Stimulated activated effector memory CD8-positive, alpha-beta T cell treated with anti-CD3 and anti-CD28 coated beads, Interleukin-12 subunit alpha, Interleukin-12 subunit beta, amount 100 ng/mL, for 72 hours (primary cell): ENCODE results near the gene CAPN14.

Source experiments
- ATAC-seq: fragments of 150-1000 bp; cut with Tn5 transposase; 2 replicates; pipeline ENCODE4 v1.10.0; 2021
- DNase-seq, 2 donors: peaks; one replicate each; pipeline ENCODE4 v3.0.0; 2021 to 2022; ENCODE audit warnings: low spot score in 2 of 2
- H3K27ac Mint-ChIP-seq: one replicate; pipeline ENCODE4 v1.8.0; 2022; ENCODE audit warnings: mild to moderate bottlenecking, mixed read lengths
- H3K36me3 Mint-ChIP-seq: one replicate; pipeline ENCODE4 v1.8.0; 2022; ENCODE audit warnings: mild to moderate bottlenecking, mixed read lengths
- H3K4me1 Mint-ChIP-seq: one replicate; pipeline ENCODE4 v1.8.0; 2022; ENCODE audit warnings: mixed read lengths
- H3K4me3 Mint-ChIP-seq: one replicate; pipeline ENCODE4 v1.8.0; 2022; ENCODE audit warnings: mild to moderate bottlenecking, mixed read lengths
- H3K9me3 Mint-ChIP-seq: one replicate; pipeline ENCODE4 v1.8.0; 2022; ENCODE audit warnings: mixed read lengths

Gene CAPN14

GRCh38 chr2:31166925-31167324 is 50.4 kb downstream of the CAPN14 start:
- DNase-seq: no peak
- H3K4me3 Mint-ChIP-seq: no peak overlapping the region
- no peaks in the 10 kb centered on the region for H3K36me3 Mint-ChIP-seq
- no peak overlapping the region for H3K27ac Mint-ChIP-seq
- no peaks in the 10 kb centered on the region for H3K4me1 Mint-ChIP-seq
- ATAC-seq: peak; percentile 50
- no peaks in the 10 kb centered on the region for H3K9me3 Mint-ChIP-seq

GRCh38 chr2:31163011-31163539 is 54.2 kb downstream of the CAPN14 start:
- Mint-ChIP-seq H3K4me3 (no peak overlapping the region), H3K27ac (no peak overlapping the region), H3K9me3 (no peaks in the 10 kb centered on the region)

GRCh38 chr2:31161637-31162036 is 55.7 kb downstream of the CAPN14 start:
- no peak for DNase-seq
- Mint-ChIP-seq H3K4me1 (no peaks in the 10 kb centered on the region), H3K36me3 (no peaks in the 10 kb centered on the region), H3K4me3 (no peak overlapping the region), H3K27ac (no peak overlapping the region), H3K9me3 (no peaks in the 10 kb centered on the region)
- ATAC-seq: no peak

More at GRCh38 chr2:31163011-31163539, 54.2 kb downstream of the CAPN14 start:
- DNase-seq (no peak), ATAC-seq (no peak)
- Mint-ChIP-seq H3K36me3 (no peaks in the 10 kb centered on the region), H3K4me1 (no peaks in the 10 kb centered on the region)

- DNase-seq: no peak
- Mint-ChIP-seq H3K4me1 (no peaks in the 10 kb centered on the region), H3K27ac (no peak overlapping the region), H3K9me3 (no peaks in the 10 kb centered on the region), H3K4me3 (no peak overlapping the region), H3K36me3 (no peaks in the 10 kb centered on the region)
- no peak for ATAC-seq
Observed at GRCh38 chr2:31151501-31151900, 65.8 kb downstream of the CAPN14 start.

- Mint-ChIP-seq H3K36me3 (no peaks in the 10 kb centered on the region), H3K4me3 (no peak overlapping the region), H3K4me1 (no peaks in the 10 kb centered on the region), H3K27ac (no peak overlapping the region), H3K9me3 (no peaks in the 10 kb centered on the region)
- no peak for ATAC-seq
- DNase-seq: no peak
Observed at GRCh38 chr2:31150120-31150670, 67.1 kb downstream of the CAPN14 start.

- H3K4me3 Mint-ChIP-seq: no peak overlapping the region
- no peak for DNase-seq
- no peak for ATAC-seq
- H3K4me1 Mint-ChIP-seq: no peaks in the 10 kb centered on the region
- H3K9me3 Mint-ChIP-seq: no peaks in the 10 kb centered on the region
- no peak overlapping the region for H3K27ac Mint-ChIP-seq
- no peaks in the 10 kb centered on the region for H3K36me3 Mint-ChIP-seq
Observed at GRCh38 chr2:31148514-31148913, 68.8 kb downstream of the CAPN14 start.

GRCh38 chr2:31147645-31148044 is 69.7 kb downstream of the CAPN14 start:
- DNase-seq: no peak
- H3K4me3 Mint-ChIP-seq: no peak overlapping the region
- no peaks in the 10 kb centered on the region for H3K9me3 Mint-ChIP-seq
- no peak for ATAC-seq
- H3K36me3 Mint-ChIP-seq: no peaks in the 10 kb centered on the region
- H3K4me1 Mint-ChIP-seq: no peaks in the 10 kb centered on the region
- H3K27ac Mint-ChIP-seq: no peak overlapping the region

- no peak for DNase-seq
- no peak for ATAC-seq
- H3K27ac Mint-ChIP-seq: no peak overlapping the region
Observed at GRCh38 chr2:31142110-31142509, 75.2 kb downstream of the CAPN14 start.

GRCh38 chr2:31141443-31142085 is 75.8 kb downstream of the CAPN14 start:
- Mint-ChIP-seq H3K4me1 (peaks cover 5% of the 10 kb centered on the region), H3K4me3 (no peak overlapping the region)

More at GRCh38 chr2:31142110-31142509, 75.2 kb downstream of the CAPN14 start:
- Mint-ChIP-seq H3K36me3 (no peaks in the 10 kb centered on the region), H3K9me3 (no peaks in the 10 kb centered on the region), H3K4me3 (no peak overlapping the region), H3K4me1 (no peaks in the 10 kb centered on the region)

GRCh38 chr2:31140151-31140550 is 77.2 kb downstream of the CAPN14 start:
- ATAC-seq: no peak
- H3K4me3 Mint-ChIP-seq: no peak overlapping the region
- DNase-seq: no peak
- H3K36me3 Mint-ChIP-seq: no peaks in the 10 kb centered on the region
- H3K9me3 Mint-ChIP-seq: no peaks in the 10 kb centered on the region
- peaks cover 8% of the 10 kb centered on the region for H3K4me1 Mint-ChIP-seq
- no peak overlapping the region for H3K27ac Mint-ChIP-seq

More at GRCh38 chr2:31141443-31142085, 75.8 kb downstream of the CAPN14 start:
- Mint-ChIP-seq H3K27ac (no peak overlapping the region), H3K36me3 (no peaks in the 10 kb centered on the region), H3K9me3 (no peaks in the 10 kb centered on the region)
- ATAC-seq (no peak), DNase-seq (no peak)

GRCh38 chr2:31139671-31140070 is 77.6 kb downstream of the CAPN14 start:
- no peak for DNase-seq
- ATAC-seq: no peak
- peaks cover 8% of the 10 kb centered on the region for H3K4me1 Mint-ChIP-seq
- H3K9me3 Mint-ChIP-seq: no peaks in the 10 kb centered on the region
- no peak overlapping the region for H3K27ac Mint-ChIP-seq
- H3K36me3 Mint-ChIP-seq: no peaks in the 10 kb centered on the region
- no peak overlapping the region for H3K4me3 Mint-ChIP-seq

GRCh38 chr2:31138037-31138962 is 79.0 kb downstream of the CAPN14 start, which contains the start of gene GALNT14:
TSS of gene GALNT14 (minus strand) at chr2:31138440. CDS start at chr2:31138086, 354 bp downstream.
- no peak within 1 kb of the TSS for H3K27ac Mint-ChIP-seq
- ATAC-seq (peak; percentile 66), DNase-seq (peak in 1 of 2 donors; percentile 64)
- peaks cover 8% of the 10 kb centered on the region for H3K4me1 Mint-ChIP-seq
- no peaks in the 10 kb centered on the region for H3K9me3 Mint-ChIP-seq
- no peaks in the 10 kb centered on the region for H3K36me3 Mint-ChIP-seq
- H3K4me3 Mint-ChIP-seq: peak within 1 kb of the TSS; percentile 61

- Mint-ChIP-seq H3K27ac (no peak overlapping the region), H3K36me3 (no peaks in the 10 kb centered on the region), H3K4me1 (peaks cover 8% of the 10 kb centered on the region), H3K4me3 (peak overlapping the region; percentile 61), H3K9me3 (no peaks in the 10 kb centered on the region)
- no peak for DNase-seq
- ATAC-seq: peak; percentile 3
Observed at GRCh38 chr2:31137211-31138036, 79.9 kb downstream of the CAPN14 start.

- no peaks in the 10 kb centered on the region for H3K36me3 Mint-ChIP-seq
- H3K4me1 Mint-ChIP-seq: peaks cover 8% of the 10 kb centered on the region
- no peak overlapping the region for H3K27ac Mint-ChIP-seq
- H3K9me3 Mint-ChIP-seq: no peaks in the 10 kb centered on the region
- DNase-seq (no peak), ATAC-seq (no peak)
- H3K4me3 Mint-ChIP-seq: peak overlapping the region; percentile 61
Observed at GRCh38 chr2:31136732-31137131, 80.6 kb downstream of the CAPN14 start.

- H3K4me3 Mint-ChIP-seq: no peak overlapping the region
- no peak overlapping the region for H3K27ac Mint-ChIP-seq
- peaks cover 8% of the 10 kb centered on the region for H3K4me1 Mint-ChIP-seq
- no peaks in the 10 kb centered on the region for H3K36me3 Mint-ChIP-seq
- H3K9me3 Mint-ChIP-seq: no peaks in the 10 kb centered on the region
- no peak for ATAC-seq
- DNase-seq: no peak
Observed at GRCh38 chr2:31136000-31136399, 81.3 kb downstream of the CAPN14 start.
